Testis (tissue), 2 donors: Measurements from ENCODE around the gene GREB1L.

Experiments used
- CTCF ChIP-seq, 3 experiments: fragments of 450-650 bp in 2 of 3; fragments of 200-600 bp in 1 of 3; sonication (generic) in 1 of 3; IDR thresholded peaks; one replicate each; pipeline ENCODE4 v1.5.1; 2016 to 2019; ENCODE audit warnings: antibody characterized with exemption in 3 of 3, mild to moderate bottlenecking in 2 of 3, moderate library complexity in 1 of 3
- POLR2A ChIP-seq: fragments of 450-650 bp; IDR thresholded peaks from one replicate; pipeline ENCODE4 v1.6.1; 2017; ENCODE audit warnings: antibody characterized with exemption, mild to moderate bottlenecking, moderate library complexity

- TF ChIP-seq CTCF (IDR thresholded peaks at IDR 0.05), result no peak
- no peak for TF ChIP-seq POLR2A
Measured at GRCh38 chr18:21305621-21306020, 63.6 kb downstream of the GREB1L start.
